Fibroblast of skin of back (primary cell): Measurements from ENCODE around the gene PSMA6. TPM values are rescaled to one million over a fixed set of nuclear protein-coding genes. Genes with fewer than 3 reads are reported as not detected.
A peak's percentile ranks its signal among the peaks of the same experiment; 100 is the strongest.
"Not testable (repeated sequence)": the region's sequence is repeated elsewhere in the genome, so short reads cannot be mapped to it uniquely, and the experiment has no call there.

Experiments
- DNase-seq: peaks from one replicate; pipeline ENCODE4 v3.0.0-alpha.2; 2013
- polyA plus RNA-seq, 2 experiments: library from polyadenylated mRNA; unstranded; fragments of 120-200 nt; gene quantifications; one replicate each; pipeline ENCODE4 v1.2.1, GENCODE V29; 2013; ENCODE audit not compliant: insufficient read length in 2 of 2

The PSMA6 gene
- 171 TPM for polyA plus RNA-seq (2013, experiment 1 of 2; ENCODE audit: insufficient read length)
- 134 TPM for polyA plus RNA-seq (2013, experiment 2 of 2; ENCODE audit: insufficient read length)

DNA sequence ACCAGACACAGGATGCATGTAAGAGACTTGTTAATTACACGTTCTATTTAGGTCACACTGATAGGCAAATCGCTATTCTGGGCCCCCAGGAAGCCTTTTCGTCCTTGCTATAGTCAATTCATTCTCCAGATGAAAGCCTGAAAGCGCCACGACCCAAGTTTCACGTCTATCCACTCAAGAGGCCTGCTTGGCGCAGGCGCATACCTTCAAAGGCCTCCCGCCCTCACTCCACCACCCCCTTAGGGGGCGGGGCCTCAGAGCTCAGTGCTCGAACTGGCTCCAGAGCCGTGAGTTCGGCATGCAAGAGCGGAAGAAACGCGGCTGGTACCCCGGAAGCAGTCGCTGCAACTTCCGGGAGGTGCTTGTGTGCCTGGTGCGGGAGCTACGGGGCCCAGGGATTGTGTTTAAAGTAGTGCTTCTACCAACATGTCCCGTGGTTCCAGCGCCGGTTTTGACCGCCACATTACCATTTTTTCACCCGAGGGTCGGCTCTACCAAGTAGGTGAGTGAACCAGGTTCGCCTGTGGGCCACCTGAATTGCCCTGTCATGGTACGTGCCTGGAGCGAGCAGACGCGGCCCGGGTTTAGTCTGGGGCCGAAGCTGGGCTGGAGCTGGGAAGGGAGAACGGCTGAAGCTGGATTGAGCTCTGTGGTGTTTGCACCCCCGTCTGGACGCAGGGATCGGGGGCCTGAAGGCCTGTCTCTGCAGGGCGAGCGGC, at the start of gene PSMA6:
TSS of gene PSMA6 (plus strand) at position 332 of the 719 bp plus-strand sequence. CDS start at position 427, 95 bp downstream.
- peak; percentile 99 for DNase-seq

DNA sequence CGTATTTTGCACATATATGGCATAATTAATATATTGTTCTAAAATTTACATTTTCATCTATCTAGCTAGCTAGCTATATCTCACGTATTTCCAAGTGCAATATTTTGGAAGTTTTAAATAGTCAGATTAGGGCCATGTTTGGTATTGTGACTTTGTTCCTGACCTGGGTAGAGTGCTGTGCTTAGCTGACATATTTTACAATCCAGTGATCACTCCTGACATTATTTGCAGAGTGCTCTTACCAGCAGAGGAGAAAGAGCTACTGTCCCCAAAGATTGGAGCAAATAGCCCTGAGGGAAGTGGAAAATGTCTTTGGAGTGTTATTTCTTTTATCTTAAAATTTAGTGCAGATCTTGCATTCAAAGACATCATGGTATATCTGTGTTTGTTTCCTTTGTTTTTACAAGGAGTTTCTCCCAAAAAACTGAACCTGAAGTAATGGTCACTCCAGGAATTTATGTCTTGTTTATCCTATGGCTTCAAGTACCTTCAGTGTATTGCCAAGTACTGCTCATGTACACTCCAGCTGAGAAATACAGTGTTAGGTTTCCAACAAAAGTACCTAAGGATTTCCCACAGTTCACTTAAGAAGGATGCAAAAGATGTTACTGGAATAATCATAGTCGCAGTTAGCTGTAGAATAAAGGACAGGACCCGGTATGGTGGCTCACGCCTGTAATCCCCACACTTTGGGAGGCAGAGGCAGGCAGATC, 49.4 kb upstream of the PSMA6 start:
- DNase-seq, result no peak

GRCh38 chr14:35243956-35244355, 48.2 kb upstream of the PSMA6 start:
- no peak for DNase-seq

DNA sequence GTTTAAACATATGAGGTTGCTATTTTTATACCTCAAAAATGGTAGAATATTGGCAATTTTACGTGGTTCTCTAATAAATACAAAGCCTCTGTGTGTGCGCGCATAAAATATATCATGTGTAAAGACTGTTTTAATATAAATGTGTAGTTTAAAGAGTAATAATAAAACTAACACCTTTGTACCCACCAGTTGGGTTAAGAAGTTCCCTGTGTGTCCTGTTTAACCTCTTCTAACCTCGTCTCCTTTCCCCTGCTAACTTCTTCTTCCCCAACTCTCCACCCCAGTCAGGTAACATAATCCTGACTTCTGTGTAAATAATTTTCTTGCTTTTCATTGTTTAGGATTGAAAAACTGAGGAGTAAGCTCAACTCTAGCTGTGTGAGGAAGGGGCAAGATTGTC, 47.6 kb upstream of the PSMA6 start:
- no peak for DNase-seq

DNA sequence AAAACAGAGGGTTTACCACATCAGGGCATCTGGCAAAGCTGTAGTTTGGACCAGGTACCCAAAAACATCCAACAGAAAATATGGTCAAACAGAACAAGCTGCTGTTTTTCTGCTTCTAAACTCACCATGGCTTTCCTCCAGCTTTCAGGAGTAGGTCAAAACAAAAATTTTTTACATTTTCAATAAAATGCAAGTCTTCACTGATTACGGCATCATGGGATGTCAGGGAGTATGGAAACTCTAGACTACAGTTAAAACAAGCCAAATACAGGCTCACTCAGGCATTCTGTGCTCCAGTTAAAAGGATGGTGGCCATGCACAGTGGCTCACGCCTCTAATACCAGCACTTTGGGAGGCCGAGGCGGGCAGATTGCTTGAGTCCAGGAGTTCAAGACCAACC, 47.1 kb upstream of the PSMA6 start:
- no peak for DNase-seq

GRCh38 chr14:35247777-35248475, 44.3 kb upstream of the PSMA6 start:
- DNase-seq, result peak; percentile 5

DNA sequence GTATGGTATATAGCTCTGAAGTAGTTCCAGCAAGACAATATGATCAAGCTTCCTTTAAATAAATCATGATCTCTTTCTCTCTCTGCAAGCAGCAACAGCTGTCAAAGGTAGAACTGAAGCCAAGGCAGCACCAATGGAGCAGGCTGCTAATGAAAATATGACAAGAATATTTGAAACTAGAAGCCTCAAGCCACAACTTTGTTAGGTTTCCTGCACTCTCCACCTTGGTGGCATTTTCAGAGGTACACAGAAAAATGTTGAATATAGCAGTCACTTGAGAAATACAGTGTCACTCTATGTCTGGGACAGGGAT, 43.8 kb upstream of the PSMA6 start:
- no peak for DNase-seq

GRCh38 chr14:35250319-35250718, 41.9 kb upstream of the PSMA6 start:
- no peak for DNase-seq

GRCh38 chr14:35252451-35252868, 39.7 kb upstream of the PSMA6 start:
- DNase-seq, result no peak

- DNase-seq, result not testable (repeated sequence)
These were observed 39.1 kb upstream of the PSMA6 start for GRCh38 chr14:35253056-35253455.

DNA sequence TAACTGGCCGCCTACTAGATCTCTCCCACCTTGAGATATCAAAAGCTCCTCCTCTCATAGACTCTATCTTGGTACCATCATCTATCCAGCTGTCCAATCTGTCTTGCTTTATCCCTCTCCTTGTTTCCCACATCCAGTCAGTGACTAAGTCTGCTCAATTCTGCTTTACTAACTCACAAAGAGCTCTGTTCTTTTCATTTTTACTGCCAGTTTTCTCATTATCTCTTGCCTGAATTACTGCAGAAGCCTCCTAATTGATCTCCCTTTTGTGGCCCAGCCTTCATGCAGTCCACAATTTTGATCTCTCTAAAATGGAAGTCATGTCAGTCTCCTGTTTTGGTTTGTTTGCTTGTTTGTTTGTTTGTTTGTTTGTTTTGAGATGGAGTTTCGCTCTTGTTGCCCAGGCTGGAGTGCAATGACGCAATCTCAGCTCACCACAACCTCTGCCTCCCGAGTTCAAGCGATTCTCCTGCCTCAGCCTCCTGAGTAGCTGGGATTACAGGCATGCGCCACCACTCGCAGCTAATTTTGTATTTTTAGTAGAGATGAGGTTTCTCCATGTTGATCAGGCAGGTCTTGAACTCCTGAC, 38.1 kb upstream of the PSMA6 start:
- not testable (repeated sequence) for DNase-seq

- DNase-seq, result no peak
These were observed 37.4 kb upstream of the PSMA6 start for GRCh38 chr14:35254736-35255135.

- no peak for DNase-seq
These were observed 36.5 kb upstream of the PSMA6 start for GRCh38 chr14:35255711-35256110.

DNA sequence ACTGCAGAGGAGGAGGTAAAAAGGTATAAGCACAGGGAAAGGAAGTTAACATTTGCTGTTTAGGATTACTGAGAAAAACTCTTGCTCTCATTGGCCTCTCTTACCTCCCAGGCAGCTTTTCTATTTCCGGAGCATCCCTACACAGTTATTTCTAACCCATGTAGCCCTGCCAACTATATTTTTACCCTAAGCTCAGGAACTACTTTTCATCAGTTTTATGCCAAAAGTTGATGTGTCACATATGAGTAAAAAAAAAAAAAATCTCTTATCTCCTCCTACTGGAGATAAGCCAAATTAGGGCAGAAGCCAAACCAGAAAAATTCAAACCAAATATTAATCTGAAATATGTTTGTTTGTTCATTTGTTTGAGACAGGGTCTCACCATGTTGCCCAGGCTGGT, 34.4 kb upstream of the PSMA6 start:
- DNase-seq, result peak; percentile 9

GRCh38 chr14:35258420-35258819, 33.8 kb upstream of the PSMA6 start:
- DNase-seq, result no peak

DNA sequence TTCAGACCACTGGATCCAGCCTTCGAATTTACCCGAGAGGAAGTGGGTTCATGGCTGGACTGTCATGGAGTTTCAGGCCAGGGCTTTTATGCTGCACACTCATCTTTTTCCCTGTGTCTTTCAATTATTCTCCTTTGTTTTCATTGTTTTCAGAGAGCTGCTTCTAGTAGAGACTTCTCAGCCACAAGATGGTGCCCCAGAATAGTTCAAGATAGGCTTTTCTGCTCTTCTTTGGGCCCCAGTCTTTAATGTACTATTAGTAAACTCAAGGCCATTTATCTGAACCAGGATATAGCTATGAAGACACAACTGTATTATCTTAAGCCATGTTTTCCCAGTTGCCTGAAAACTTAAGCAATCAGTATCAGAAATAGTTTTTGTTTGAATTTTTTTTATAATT, 30.4 kb upstream of the PSMA6 start:
- peak; percentile 3 for DNase-seq

GRCh38 chr14:35262436-35262835, 29.7 kb upstream of the PSMA6 start:
- DNase-seq, result no peak

GRCh38 chr14:35268946-35269345, 23.2 kb upstream of the PSMA6 start:
- DNase-seq, result no peak

GRCh38 chr14:35274805-35275204, 17.4 kb upstream of the PSMA6 start:
- no peak for DNase-seq

- DNase-seq, result no peak
These were observed 15.0 kb upstream of the PSMA6 start for GRCh38 chr14:35277179-35277578.

- no peak for DNase-seq
These were observed 12.8 kb upstream of the PSMA6 start for GRCh38 chr14:35279369-35279768.

GRCh38 chr14:35281341-35281740, 10.8 kb upstream of the PSMA6 start:
- DNase-seq, result no peak

- no peak for DNase-seq
These were observed 7.7 kb upstream of the PSMA6 start for GRCh38 chr14:35284506-35284905.
